Activated CD4-positive, alpha-beta T cell treated with anti-CD3 and anti-CD28 coated beads for 24 hours (primary cell): ENCODE measurements around the gene VSTM2B.
"Not testable (repeated sequence)": the region's sequence is repeated elsewhere in the genome, so short reads cannot be mapped to it uniquely, and the experiment has no call there.

ENCODE experiments used
- DNase-seq, 2 donors: peaks; one replicate each; pipeline ENCODE4 v3.0.0-alpha.2; 2020; ENCODE audit warnings: low read depth in 2 of 2

The VSTM2B gene

DNA sequence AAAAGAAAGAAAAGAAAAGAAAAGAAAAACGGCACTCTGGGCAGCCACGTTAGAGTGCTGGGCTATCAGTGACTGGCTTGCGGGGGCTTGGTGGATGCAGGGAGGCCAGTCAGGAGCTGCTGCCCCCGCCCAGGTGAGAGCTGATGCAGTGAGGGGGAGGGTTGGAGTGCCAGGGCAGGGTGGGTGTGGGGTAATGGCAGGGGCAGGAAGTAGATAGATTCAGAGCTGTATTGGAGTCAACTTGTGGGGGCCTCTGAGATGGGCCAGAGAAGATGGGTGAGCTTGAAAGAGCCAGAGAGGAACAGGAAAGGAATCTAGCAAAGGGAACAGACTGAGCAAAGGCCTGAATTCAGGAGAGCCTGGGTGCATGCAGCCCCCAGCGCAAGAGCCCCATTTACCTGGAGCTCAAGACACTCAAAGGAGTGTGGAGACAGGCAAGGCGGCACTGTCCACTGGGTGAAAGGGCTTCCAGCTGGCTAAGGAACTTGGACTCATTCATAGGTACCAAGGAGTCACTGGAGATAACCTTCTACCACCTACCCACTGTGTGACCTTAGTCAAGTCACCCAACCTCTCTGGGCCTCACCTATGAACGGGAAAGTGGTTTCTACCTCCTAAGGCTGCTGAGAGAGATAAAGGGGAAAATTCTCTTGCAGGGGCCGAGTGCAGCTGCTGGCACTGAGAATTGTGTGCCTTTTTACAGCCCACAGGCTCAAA lies 20.2 kb downstream of the VSTM2B start:
- no peak for DNase-seq

DNA sequence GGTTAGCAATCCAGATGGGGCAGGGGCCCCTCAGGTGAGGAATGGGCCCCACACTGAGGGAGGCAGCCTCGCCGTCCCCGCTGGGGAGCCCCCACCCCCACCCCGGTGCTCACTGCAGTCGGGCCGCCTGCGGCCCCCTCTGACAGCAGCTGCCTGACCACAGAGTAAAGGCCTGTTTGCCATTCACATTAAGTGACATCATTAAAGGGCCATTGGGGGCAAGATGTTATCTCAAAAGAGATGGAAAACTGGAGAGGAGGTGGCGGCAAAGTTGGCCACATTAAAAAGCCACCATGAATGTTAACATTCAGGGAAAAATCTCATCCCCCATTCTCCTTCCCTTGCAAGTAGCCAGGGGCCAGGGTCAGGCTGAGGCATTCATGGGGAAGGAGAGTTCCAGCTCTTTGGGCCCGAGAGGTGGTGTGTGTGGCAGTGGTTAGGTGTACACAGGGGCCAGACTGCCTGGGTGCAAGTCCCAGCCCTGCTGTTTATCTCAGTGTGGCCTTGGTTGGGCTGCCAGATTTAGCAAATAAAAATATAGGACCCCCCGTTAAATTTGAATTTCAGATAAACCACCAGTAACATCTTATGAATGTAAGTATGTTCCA lies 20.9 kb downstream of the VSTM2B start:
- DNase-seq: no peak

DNA sequence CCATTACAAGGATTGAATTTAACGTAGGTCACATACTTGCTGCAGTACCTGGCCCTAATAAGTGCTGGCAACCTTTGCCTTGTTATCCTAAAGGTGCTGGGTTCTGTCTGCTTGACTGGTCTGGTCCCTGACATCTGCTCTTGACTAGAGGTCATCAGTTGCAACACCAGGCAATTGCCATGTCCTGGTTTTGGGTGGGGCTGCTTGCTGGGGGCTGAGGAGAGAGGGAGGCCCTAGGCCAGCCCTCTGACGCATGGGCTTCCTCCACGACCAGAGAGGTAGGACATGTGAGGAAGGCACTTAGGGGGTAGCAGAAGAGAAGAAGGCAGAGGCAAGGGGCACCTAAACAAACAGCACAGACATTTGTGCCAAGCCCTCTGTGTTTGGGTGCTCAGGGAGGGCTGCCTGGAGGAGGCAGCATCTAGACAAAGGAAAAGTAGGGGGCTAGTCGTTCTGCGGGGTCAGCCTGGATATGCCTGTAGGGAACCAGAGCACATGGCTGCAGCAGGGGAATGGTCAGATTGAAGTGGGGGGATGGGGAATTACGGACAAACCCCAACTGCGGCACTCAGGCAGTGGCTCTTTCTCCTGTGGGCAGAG lies 21.7 kb downstream of the VSTM2B start:
- DNase-seq: no peak

DNA sequence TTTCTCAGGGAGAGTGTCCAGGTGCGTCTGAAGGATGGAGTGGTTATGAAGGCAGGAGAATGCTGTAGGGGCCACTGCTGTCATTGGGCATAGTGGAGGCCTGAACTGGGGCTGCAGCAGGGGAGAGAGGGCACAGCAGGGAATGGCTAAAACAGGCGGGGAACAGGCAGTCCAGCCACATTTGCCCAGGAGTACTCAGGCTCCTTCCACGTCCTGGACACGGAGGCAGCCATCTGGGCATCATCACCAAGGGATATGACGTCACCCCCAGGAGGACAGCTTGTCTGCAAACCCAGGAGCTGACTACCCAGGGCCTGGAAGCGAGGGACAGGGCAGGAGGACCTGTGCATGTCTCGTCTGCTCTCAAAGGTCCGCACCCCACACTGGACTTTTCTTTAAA lies 22.2 kb downstream of the VSTM2B start:
- no peak for DNase-seq

DNA sequence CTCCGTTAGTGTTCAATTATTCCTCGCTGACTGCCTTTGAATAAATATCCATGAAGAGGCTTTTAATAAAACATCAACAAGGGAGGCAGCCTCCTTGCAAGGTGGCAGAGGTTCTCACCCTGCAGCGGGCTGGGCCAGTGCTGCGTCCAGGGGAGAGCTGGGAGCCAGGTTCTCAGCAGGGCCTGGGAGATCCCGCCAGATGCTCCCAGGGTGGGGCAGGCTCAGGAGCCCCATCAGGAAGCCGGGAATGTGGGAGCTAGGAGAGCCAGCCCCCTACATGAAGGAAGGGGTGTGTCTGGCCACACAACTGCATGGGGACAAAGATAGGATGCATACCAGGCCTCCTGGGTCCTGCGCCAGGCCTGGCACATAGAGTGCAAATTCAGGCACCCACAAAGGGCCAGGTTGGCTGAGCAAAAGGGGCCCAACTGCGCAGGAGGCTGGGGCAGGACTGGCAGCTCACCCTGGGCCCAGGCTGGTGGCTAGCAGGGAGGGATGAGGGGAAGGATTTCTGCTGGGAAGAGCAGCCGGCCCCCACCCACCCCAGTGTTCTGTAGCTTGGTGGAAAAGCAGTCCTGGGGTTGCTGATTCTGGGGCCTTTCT lies 22.8 kb downstream of the VSTM2B start:
- no peak for DNase-seq

DNA sequence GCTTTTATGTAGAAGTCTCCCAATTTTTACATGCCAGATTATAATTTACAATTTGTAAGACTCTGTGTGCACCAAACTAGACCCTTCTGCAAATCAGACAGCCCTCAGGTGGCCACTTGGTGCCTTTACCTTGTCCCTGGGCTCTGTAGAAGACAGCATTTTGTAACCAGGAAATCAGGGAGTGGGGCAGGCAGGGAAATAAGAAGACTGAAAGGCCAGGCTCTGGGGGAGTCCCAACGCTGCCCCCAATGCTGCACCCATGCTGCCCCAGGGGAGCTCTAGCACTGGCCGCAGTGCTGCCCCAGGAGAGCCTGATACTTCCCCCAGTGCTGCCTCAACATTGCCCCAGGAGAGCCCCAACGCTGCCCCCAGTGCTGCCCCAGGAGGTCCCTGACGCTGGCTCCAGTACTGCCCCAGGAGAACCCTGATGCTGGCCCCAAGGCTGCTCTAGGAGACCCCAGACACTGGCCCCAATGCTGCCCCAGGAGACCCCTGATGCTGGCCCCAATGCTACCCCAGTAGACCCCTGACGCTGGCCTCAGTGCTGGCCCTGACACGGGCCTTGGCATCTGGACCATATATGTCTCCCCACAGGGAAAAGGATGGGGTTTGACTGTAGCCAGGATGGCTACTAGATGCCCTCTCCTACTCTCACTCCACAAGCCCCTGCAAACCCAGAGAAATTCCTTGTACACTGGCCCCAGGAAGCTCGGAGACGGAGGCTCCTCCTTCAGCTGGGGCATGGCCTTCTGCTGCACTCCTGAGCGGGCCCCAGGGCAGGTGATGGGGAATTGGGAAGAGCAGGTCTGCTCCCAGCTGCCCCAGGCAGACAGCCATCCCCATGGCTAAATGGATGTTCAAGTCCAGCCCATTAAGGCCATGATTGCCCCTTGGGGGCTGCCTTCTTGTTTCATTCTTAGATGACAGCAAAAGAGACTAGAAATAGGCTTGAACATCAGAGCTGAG lies 23.6 kb downstream of the VSTM2B start:
- DNase-seq: no peak

DNA sequence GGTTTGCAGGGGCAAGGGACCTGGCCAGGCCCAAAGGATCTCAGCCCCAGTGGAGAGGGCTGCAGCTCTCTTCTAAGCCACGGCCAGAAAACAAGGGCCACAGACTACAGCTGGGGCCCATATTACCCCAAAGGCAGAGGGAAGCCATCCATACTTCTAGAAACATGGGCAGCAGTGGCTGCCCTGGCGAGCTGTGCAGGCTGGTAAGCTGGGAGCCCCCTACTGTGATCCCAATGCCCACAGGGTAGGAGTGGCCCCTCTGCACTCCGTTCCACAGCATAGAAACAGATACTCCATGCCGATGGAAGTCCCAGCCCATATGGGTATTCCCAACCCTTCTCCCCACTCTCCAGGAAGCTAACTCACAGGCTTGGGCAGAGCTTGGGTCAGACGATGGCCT lies 25.1 kb downstream of the VSTM2B start:
- no peak for DNase-seq

DNA sequence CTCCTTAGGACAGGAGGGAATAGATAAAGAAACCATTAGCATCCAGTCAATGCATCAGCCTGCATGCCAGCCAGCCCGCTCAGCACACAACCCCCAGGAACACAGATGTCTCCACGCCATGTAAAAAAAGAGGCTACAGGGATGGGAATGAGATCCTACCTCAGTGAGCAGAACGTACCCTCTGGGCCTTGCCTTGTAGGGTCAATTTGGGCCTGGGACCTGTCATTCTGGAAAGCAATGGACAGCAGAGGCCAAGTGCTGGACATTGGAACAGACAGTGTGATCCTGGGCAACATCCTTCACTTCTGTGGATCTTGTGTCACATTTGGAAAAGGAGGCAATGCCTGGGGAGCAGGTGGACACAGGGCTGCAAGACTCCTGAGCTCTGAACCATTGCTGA lies 26.0 kb downstream of the VSTM2B start:
- no peak for DNase-seq

DNA sequence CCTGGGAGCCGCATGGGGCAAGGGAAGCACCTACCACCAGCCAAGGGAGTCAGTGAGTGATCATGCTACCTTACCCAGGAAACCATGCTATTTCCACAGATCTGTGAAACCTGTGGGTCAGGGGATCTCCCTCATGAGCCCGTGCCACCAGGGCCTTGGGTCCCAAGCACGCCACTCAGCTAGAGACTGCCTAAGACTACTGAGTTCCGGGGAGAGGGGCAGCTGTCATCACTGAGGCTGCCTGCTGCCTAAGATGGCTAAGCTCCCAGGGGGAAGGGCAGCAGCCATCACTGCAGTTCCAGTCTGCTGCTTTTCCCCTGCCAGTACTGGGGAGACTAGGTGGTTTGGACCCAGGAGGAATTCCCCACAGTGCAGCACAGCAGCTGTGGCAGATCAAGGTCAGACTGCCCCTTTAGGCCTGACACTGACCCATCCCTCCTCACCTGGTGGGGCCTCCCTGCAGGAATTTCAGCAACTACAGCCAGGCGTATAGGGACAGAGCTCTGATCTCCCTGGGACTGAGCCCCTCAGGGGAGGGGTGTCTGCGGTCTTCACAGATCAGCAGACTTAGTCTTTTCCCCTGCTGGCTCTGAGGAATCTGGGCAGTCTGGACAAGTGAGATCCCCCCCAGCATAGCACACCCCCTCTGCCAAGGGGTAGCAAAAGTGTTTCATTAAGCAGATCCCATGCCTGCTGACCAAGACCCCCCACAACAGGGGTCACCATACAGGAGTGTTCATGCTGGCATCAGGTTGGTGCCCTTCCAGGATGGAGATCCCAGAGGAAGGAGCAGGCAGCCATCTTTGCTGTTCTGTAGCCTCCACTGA lies 26.9 kb downstream of the VSTM2B start:
- no peak for DNase-seq

DNA sequence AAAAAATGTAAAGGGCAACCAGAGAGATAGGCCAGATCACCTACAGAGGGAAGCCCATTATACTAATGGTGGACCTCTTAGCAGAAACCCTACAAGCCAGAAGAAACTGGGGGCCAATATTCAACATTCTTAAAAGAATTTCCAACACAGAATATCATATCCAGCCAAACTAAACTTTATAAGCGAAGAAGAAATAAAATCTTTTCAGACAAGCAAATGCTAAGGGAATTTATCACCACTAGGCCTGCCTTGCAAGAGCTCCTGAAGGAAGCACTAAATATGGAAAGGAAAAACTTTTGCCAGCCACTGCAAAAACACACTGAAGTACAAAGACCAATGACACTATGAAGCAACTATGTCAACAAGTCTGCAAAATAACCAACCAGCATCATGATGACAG lies 28.4 kb downstream of the VSTM2B start:
- no peak for DNase-seq

DNA sequence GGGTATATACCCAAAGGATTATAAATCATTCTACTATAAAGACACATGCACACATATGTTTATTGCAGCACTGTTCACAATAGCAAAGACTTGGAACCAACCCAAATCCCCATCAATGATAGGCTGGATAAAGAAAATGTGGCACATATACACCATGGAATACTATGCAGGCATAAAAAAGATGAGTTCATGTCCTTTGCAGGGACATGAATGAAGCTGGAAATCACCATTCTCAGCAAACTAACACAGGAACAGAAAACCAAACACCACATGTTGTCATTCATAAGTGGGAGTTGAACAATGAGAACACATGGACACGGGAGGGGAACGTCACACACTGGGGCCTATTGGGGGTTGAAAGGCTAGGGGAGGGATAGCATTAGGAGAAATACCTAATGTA lies 33.3 kb downstream of the VSTM2B start:
- not testable (repeated sequence) for DNase-seq

DNA sequence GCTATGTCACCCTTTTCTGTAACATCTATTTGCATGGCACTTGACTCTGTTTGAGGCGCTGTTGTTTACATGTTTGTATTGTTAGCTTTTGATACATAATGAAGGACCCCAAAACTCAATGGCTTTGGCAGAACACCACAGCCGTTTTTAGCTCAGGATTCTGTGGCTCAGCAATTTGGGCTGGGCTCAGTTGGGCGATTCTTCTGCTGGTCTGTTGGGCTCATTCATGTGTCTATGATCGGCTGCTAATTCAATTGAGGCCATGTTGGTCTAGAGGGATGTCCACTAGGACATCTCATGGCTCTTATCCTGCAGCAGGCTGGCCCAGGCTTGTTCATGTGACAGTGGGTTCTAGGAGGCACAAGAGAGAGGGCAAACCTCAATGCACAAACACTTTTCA lies 33.9 kb downstream of the VSTM2B start:
- no peak for DNase-seq

DNA sequence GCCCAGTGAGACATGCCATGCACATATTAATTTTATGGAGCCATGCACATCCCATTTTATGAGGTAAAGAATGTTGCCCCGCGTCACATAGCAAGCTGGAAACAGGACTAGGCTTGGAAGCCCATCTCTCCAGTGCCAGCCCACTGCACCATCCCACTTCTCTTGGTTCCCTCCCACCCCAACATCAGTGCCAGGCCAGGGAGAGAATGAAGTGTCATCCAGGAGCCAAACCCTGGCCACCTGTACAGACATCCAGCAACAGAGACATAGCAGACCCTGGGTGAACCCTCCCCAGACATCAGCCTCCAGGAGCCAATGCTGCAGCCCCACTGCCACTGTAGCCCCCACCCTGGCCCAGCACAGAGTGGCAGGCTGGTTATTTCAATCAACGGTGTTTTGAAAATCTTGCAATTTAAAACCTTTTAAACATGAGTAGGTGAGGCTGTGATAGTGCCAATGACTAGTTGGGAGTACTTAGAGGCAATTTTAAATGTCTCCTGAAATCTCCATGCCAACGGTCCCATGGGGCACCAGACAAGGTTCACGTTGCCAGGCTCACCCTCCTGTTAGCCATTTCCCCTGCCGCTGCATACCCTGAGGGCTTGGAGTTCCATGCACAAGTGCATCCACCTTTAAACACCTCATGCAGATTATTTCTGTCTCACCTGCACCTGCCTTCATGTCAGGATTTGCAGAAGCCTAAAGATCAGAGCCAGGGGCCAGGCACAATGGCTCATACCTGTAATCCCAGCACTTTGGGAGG lies 34.7 kb downstream of the VSTM2B start:
- no peak for DNase-seq

DNA sequence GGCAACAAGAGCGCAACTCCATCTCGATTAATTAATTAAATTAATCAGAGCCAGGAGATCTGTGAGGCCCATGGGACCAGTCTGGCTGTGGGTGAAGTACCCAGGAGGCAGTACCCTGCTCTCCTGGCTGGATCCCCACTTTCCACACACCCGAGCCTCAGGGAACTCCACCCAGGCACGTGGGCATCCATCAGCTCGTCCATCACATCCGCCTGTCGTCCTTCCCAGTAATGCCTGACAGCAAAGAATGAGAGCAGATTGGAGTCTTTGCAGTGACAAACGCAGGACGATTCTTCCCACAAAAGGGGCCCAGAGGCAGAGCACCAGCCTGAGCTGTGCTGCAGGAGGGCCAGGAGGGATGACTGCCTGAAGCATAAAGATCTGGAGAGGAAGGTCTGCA lies 35.8 kb downstream of the VSTM2B start:
- no peak for DNase-seq

DNA sequence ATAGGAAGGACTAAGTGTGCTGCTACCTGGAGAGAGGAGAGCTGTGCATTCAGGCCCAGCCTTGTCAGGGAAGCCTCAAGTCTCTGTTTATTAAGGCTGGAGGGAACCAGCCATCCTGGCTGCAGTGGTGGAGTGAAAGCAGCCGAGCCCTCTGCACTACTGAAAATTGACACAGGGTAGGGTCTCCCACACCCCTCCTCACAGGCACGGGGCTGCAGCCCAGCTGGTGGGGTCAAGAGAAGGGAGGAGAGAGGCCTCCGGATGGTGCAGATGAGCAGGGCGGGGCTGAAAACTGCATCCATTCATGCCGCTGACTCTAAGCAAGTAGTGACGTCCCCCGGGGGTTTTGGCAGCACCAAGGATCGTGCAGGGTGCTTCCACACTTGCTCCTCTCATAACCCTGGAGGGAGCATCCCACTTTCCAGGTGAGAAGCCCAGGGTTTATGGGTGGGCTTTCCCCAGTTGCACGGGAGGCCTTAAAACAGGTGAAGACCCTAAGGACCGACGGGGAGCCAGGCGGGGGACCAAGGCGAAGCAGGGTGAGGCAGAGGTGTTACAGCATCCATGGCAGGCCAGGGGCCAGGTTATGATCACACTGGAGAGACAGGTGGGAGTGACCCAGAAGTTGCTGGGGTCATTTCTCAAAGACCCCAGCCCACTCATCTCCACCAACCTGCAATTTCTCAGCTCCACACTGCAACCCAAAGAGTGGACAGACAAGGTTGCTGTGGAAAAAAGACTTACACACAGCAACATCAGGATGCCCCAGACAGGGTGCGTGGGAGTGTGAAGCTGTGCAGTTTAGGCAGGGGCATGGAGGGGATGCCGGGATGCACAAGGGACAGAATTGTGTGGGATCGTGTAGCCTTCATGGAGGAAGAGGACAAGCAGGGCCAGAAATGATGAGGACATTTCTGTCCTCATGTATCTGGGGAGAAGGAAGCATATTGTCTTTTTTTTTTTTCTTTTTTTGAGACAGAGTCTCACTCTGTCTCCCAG lies 36.8 kb downstream of the VSTM2B start:
- DNase-seq: no peak

DNA sequence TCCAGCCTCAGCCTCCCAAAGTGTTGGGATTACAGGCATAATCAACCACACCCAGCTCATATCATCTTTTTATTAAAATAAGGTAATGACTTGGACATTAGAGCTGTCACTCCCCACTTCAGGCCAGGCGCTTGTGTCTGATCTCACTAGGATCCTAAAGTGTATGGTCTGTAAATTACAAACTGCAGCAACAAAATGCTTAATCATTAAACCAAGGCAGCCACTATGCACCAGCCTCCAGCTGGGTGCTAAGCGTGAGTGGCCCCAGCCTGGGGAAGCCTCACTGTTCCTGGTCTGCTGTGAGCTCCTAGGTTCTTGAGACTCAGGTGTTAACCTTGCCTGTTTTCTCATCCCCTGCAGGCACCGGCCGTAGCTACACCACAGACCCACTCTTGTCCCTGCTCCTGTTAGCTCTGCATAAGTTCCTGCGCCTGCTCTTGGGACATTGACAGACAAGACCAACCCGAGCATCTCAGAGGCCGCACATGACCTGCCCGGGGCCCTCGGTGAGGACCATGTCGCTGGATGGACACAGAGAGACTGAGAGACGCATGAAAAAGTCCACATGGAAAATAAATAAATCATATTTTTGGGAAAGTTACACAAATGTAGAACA lies 37.8 kb downstream of the VSTM2B start:
- no peak for DNase-seq

DNA sequence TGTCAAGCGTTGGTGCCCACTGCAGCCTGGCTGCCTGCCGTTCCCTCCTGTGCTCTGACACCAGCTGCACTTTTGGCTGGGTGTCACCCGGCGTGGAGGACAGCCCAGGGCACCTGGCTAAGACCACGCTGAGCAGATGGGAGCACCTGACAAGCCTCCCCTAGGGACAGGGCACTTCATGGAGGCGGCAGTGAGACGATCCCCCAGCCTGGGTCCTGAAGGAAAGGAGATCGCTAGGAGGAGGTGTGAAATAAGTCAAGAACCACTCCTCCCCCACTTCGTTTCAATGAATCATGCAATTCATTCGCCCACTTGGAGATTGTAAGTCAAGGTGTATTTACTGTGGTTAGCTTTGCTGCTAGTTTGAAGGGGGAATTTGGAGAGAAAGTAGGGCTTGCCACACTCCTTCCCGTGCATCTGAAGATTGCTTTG lies 38.8 kb downstream of the VSTM2B start:
- no peak for DNase-seq

DNA sequence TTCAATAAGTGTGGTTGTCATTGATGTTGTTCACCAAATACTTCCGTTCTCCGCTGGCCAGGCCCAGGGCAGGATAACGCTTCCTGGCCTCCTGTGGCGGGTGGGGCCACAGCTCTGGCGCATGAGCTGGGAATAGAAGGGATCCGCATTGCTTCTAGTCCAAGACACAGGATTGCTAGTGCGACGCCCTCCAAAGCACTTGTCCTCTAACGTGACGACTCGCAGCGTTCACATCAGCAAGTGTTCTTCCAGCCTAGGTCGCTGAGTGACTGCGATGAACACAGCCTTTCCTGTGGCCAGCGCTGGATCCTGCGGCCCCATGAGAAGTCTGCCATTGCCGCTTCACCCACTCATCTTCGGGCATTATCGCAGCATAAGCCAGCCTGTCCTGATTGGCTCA lies 39.4 kb downstream of the VSTM2B start:
- no peak for DNase-seq
